Fibroblast of pulmonary artery (primary cell): ENCODE measurements around the gene ANKRD60.

Source experiments
- DNase-seq: peaks from one replicate; pipeline ENCODE4 v3.0.0-alpha.2; 2010; ENCODE audit warnings: low read depth
- H3K4me3 ChIP-seq: replicated peaks from 2 replicates; pipeline ENCODE4 v1.5.1; 2011; ENCODE audit warnings: low read depth, mild to moderate bottlenecking, control low read depth, low read length, moderate library complexity
- CTCF ChIP-seq: IDR thresholded peaks from 2 replicates; pipeline ENCODE4 v1.5.1; 2011; ENCODE audit warnings: mild to moderate bottlenecking, control low read depth, low read length, inconsistent platforms; ENCODE audit errors: missing control alignments

The ANKRD60 gene

GRCh38 chr20:58254890-58255289 is 26.4 kb upstream of the ANKRD60 start:
- no peak for TF ChIP-seq CTCF
- no peak overlapping the region for H3K4me3 ChIP-seq
- no peak for DNase-seq

GRCh38 chr20:58251979-58252591 is 23.6 kb upstream of the ANKRD60 start:
- no peak for TF ChIP-seq CTCF
- peak; percentile 95 for DNase-seq
- no peak overlapping the region for H3K4me3 ChIP-seq

- TF ChIP-seq CTCF, result no peak
- H3K4me3 ChIP-seq, result no peak overlapping the region
- no peak for DNase-seq
Measured at GRCh38 chr20:58251348-58251978, 23.0 kb upstream of the ANKRD60 start.

- peak; percentile 57 for DNase-seq
- no peak overlapping the region for H3K4me3 ChIP-seq
- TF ChIP-seq CTCF, result peak; percentile 42
Measured at GRCh38 chr20:58246346-58246745, 17.9 kb upstream of the ANKRD60 start.

GRCh38 chr20:58245931-58246330 is 17.5 kb upstream of the ANKRD60 start:
- no peak overlapping the region for H3K4me3 ChIP-seq
- no peak for TF ChIP-seq CTCF
- DNase-seq, result no peak

- no peak overlapping the region for H3K4me3 ChIP-seq
- DNase-seq, result no peak
- no peak for TF ChIP-seq CTCF
Measured at GRCh38 chr20:58245181-58245891, 16.9 kb upstream of the ANKRD60 start.
